HG02678 (cell line): ENCODE results near the gene KMT2C.
"Not testable (repeated sequence)": the region's sequence is repeated elsewhere in the genome, so short reads cannot be mapped to it uniquely, and the experiment has no call there.

Experiments used
- ATAC-seq: cut with Tn5 transposase; IDR thresholded peaks from one replicate; pipeline ENCODE4 v1.9.1; 2021; ENCODE audit warnings: mild to moderate bottlenecking, moderate library complexity; ENCODE audit not compliant: unreplicated experiment

KMT2C gene

DNA sequence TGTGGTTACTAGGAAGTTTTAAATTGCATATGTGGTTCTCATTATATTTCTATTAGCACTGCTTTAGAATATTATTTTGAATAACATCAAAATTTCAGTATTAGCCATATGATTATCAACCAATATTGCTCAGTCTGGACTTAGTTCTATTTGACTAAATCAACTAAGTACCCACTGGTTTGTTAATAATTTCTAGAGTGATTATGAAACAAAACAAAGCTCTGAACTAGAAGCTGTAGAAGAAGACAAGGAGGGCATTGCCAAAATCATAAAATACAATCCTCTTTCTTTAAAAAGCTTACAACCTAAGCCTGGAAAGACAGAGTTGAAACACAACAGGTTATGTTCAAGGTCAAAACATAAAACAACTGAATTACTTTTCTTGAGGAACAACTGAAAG, 204.7 kb downstream of the KMT2C start:
- ATAC-seq, result no peak

DNA sequence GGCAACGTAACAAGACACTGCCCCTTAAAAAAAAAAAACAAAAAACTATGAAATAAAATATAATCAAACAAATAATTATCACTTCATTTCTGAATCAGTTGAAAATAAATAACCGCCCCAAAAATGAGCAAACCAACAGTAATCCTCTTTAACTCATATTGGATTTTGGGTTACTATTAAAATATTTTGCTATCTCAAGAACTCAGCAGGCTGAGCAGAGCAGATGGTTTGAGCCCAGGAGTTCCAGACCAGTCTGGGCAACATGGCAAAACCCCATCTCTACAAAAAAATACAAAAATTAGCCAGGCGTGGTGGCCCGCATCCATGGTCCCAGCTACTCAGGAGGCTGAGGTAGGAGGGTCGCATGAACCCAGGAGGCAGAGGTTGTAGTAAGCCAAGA, 216.2 kb downstream of the KMT2C start:
- not testable (repeated sequence) for ATAC-seq

DNA sequence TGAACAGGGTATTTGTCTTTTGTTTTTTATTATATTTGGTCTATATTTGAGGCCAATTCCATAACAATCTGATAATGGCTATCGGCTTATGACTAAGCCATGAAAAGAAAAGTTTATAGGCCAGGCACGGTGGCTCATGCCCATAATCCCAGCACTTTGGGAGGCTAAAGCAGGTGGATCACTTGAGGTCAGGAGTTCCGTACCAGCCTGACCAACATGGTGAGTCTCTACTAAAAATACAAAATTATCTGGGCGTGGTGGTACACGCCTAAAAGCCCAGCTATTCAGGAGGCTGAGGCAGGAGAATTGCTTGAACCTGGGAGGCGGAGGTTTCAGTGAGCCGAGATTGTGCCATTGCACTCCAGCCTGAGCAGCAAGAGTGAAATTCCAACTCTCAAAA, 227.0 kb downstream of the KMT2C start:
- ATAC-seq, result not testable (repeated sequence)

- ATAC-seq, result not testable (repeated sequence)
Measured at GRCh38 chr7:152204417-152204816, 231.4 kb downstream of the KMT2C start.

- ATAC-seq, result no peak
Measured at GRCh38 chr7:152203095-152203494, 232.7 kb downstream of the KMT2C start.

GRCh38 chr7:152202056-152202455, 233.7 kb downstream of the KMT2C start:
- no peak for ATAC-seq

- no peak for ATAC-seq
Measured at GRCh38 chr7:152200395-152200794, 235.4 kb downstream of the KMT2C start.

DNA sequence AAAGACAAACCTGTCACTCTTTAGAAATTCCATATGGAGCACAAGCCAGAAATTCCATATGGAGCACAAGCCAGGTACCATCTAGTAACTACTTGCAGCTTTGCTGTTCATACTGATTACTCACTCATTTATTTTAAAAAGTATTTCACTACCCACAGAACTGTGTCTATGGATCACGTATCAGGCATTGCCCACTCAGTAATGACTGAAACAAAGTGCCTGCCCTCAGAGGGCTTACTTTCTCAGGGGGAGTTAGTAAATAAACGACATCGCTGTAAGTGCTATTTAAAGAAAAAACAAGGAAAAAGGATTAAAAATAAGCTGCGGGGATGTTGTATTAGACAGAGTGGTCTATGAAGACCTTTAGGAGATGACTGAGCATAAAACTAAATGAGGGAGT, 239.4 kb downstream of the KMT2C start:
- no peak for ATAC-seq

DNA sequence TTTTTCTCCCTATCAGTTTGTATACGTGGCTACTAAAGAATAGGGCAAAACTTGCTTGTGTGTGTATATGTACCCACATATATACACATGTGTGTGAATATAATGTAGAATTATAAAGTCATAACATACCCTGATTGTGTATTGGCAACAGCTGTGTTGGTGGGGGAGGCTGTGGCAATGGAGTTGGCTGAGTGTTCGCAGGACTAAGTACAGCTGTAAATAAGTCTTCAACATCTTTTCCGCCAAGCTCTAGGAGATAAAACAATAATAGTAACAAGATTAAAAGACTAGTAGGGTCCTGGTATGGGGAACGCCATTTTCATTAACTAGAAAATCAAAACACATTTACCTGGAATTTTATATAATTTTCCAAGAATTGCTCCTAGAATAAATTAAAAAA, 241.9 kb downstream of the KMT2C start:
- no peak for ATAC-seq

DNA sequence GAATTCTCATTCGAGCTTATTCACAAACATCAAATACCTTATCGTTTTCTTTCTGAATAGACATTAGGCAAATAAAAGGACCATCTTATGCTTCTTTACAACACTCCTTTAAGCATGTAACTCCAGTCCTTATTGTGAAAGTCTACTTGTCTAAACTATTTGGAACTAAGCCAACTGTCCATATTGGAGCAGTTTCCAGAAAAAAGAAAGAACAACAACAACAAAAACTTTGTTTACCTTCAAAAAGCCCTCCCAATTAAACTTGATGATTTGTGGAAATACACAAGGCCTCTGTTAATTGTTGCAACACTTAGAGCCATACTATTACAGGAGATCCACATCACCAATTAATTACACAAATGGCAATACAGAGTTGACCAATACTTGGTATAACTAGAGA, 246.7 kb downstream of the KMT2C start:
- no peak for ATAC-seq

- no peak for ATAC-seq
Measured at GRCh38 chr7:152185558-152185957, 250.2 kb downstream of the KMT2C start.

- ATAC-seq, result no peak
Measured at GRCh38 chr7:152180587-152180986, 255.2 kb downstream of the KMT2C start.

GRCh38 chr7:152180048-152180447, 255.8 kb downstream of the KMT2C start:
- ATAC-seq, result no peak

GRCh38 chr7:152178405-152179058, 257.3 kb downstream of the KMT2C start:
- no peak for ATAC-seq

- ATAC-seq, result no peak
Measured at GRCh38 chr7:152177681-152178404, 258.0 kb downstream of the KMT2C start.

DNA sequence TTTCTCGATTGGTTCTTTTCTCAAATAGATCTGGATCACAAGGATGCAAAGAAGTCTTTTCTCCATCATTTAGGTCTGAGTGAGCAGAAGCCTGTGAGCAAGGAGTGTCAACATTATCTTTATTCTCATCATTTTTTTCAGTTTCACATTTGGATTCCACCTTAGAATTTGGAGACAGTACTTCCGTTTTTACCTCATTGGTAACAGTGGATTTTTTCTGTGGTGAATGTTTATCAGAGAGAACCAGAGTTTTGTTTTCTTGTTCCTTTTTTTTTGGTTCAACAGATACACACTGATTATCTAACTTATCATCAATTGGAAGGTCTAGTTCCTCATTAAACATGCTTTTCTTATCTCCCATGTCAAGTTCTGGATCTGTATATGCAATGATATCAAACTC, 259.0 kb downstream of the KMT2C start:
- peak; percentile 68 for ATAC-seq

DNA sequence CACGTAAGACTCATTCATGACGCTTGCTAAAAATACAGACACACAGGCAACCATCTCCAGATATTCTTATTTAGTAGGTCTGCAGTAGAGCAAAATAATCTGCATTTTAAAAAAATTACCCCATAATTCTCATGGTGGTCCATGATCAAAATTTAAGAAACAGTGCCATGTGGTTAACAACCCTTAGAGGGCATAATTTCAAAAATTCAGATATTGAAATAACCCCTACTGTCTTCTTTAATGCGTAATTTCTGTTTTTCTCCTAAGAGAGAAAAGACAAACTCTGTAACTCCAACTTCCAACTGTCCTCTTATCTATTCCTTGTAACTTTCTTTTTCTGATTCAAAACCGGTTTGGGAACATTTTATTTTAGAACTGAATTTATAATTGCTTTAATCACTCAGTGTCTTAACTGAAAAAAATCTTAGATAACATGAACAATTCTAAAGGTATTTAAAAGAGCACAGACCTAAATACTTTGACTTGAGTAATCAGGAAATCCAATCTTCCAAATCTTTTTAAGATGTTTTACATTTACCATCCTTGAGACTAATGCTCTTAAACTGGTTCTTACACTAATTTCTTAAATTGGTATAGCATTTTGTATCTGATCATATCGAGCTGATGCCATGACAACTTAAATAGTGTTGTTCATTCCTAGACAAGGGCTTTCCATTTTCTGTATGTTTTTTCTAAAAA, 262.3 kb downstream of the KMT2C start:
- no peak for ATAC-seq

DNA sequence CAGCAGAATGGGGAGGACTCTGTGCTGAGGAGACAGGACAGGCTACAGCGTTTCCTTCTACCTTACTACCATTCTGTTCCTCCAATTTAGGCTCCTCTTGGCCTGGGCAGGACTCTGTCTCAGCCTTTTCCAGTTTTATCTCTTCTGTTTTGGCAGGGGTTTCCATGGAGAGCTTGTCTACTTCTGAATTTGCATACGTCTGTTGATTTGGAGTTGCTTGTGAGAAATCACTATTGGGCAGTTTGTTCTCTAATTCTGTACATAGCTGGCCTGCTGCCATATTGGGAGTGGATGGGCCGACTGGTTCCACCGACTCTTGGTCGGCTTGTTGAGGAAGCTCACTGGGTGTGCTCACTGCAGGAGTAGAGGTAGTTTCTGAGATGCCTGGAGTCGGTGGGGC, 273.5 kb downstream of the KMT2C start:
- ATAC-seq, result no peak

DNA sequence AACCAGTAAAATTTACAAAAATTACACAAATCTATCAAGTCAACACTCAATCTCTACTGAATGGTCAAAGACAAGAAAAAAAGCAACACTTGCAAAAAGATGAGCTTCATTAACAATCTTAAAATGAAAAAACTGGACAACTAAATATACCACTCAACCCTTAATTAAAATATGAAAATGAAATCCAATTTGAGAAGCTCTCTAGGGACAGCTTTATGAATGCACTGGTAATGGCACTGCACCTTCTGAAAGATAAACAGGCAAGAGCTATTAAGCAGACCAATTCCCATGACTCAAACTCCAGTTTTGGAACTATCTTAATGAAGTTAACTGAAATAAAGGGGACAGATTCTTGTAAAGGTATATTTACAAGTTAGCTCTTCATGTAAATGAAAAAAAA, 274.6 kb downstream of the KMT2C start:
- ATAC-seq, result no peak

GRCh38 chr7:152158801-152159587, 276.8 kb downstream of the KMT2C start:
- ATAC-seq, result peak; percentile 91

GRCh38 chr7:152152267-152152666, 283.5 kb downstream of the KMT2C start:
- no peak for ATAC-seq
